Duodenal mucosa (tissue), 2 donors: Measurements from ENCODE around the gene NPHP4.

Source experiments
- H3K27ac ChIP-seq: one replicate; pipeline ENCODE4 v1.7.0; 2013; ENCODE audit warnings: low read depth, low read length
- H3K27me3 ChIP-seq, 2 donors: one replicate each; pipeline ENCODE4 v1.7.0; 2013; ENCODE audit warnings: low read length in 2 of 2, control low read depth in 1 of 2; ENCODE audit not compliant: insufficient read depth in 2 of 2, control insufficient read depth in 1 of 2
- H3K36me3 ChIP-seq, 2 donors: one replicate each; pipeline ENCODE4 v1.7.0; 2013; ENCODE audit warnings: low read length in 2 of 2, control low read depth in 1 of 2; ENCODE audit not compliant: insufficient read depth in 2 of 2, control insufficient read depth in 1 of 2
- H3K4me1 ChIP-seq, 2 donors: one replicate each; pipeline ENCODE4 v1.7.0; 2013; ENCODE audit warnings: low read length in 2 of 2, control low read depth in 1 of 2; ENCODE audit not compliant: insufficient read depth in 2 of 2, control insufficient read depth in 1 of 2
- H3K4me3 ChIP-seq, 2 donors: one replicate each; pipeline ENCODE4 v1.7.0; 2013; ENCODE audit warnings: low read length in 2 of 2, low read depth in 1 of 2
- H3K9ac ChIP-seq, 2 donors: one replicate each; pipeline ENCODE4 v1.7.0; 2013; ENCODE audit warnings: low read length in 2 of 2, low read depth in 1 of 2
- H3K9me3 ChIP-seq, 2 donors: one replicate each; pipeline ENCODE4 v1.7.0; 2013; ENCODE audit warnings: low read length in 2 of 2, control low read depth in 1 of 2; ENCODE audit not compliant: control insufficient read depth in 1 of 2

Gene NPHP4

GRCh38 chr1:5989731-5990271, 2.4 kb downstream of the NPHP4 start:
- Histone ChIP-seq H3K36me3 (peaks cover 0 to 2% of the 10 kb centered on the region in 2 donors), H3K9ac (no peak overlapping the region), H3K27me3 (peaks cover 11 to 13% of the 10 kb centered on the region in 2 donors), H3K27ac (no peak overlapping the region), H3K4me1 (peaks cover 13 to 22% of the 10 kb centered on the region in 2 donors), H3K9me3 (no peaks in the 10 kb centered on the region), H3K4me3 (no peak overlapping the region)

- peaks cover 0 to 6% of the 10 kb centered on the region in 2 donors for H3K36me3 ChIP-seq
- no peak overlapping the region for H3K4me3 ChIP-seq
- H3K9me3 ChIP-seq: no peaks in the 10 kb centered on the region
- peaks cover 13 to 17% of the 10 kb centered on the region in 2 donors for H3K4me1 ChIP-seq
- H3K27me3 ChIP-seq: peaks cover 10 to 11% of the 10 kb centered on the region in 2 donors
- H3K27ac ChIP-seq: no peak overlapping the region
- no peak overlapping the region for H3K9ac ChIP-seq
Observed at GRCh38 chr1:5989286-5989605, 3.0 kb downstream of the NPHP4 start.

GRCh38 chr1:5988596-5989285, 3.5 kb downstream of the NPHP4 start:
- peaks cover 13% of the 10 kb centered on the region in 2 donors for H3K4me1 ChIP-seq
- no peaks in the 10 kb centered on the region for H3K9me3 ChIP-seq
- H3K9ac ChIP-seq: no peak overlapping the region
- no peak overlapping the region for H3K27ac ChIP-seq
- no peak overlapping the region for H3K4me3 ChIP-seq
- peaks cover 5 to 6% of the 10 kb centered on the region in 2 donors for H3K27me3 ChIP-seq
- peaks cover under 1 to 6% of the 10 kb centered on the region in 2 donors for H3K36me3 ChIP-seq

DNA sequence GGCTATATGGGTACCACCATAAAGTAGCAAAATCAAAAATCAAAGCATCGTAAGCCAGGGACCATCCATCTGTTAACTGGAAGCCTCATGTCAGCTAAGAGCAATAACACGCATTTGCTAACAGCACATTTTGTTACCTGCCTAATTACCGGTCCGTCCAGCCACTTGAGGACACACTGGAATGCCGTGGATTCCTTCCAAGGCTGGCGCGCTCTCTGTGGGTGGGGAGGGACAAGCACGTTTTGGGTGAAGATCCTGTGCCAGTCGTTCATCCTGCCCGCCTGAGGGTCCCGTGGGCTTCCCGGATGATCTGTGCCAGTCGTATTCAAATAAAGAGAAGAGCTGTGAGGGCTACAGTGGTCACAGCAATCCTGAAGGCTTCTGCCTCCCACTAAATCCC, 6.2 kb downstream of the NPHP4 start:
- peaks cover 5 to 10% of the 10 kb centered on the region in 2 donors for H3K36me3 ChIP-seq
- H3K4me3 ChIP-seq: no peak overlapping the region
- H3K27me3 ChIP-seq: no peaks in the 10 kb centered on the region
- no peak overlapping the region for H3K9ac ChIP-seq
- H3K4me1 ChIP-seq: peaks cover 3 to 4% of the 10 kb centered on the region in 2 donors
- no peaks in the 10 kb centered on the region for H3K9me3 ChIP-seq
- no peak overlapping the region for H3K27ac ChIP-seq

GRCh38 chr1:5985250-5985649, 7.0 kb downstream of the NPHP4 start:
- Histone ChIP-seq H3K27me3 (no peaks in the 10 kb centered on the region), H3K9me3 (no peaks in the 10 kb centered on the region), H3K4me1 (no peaks in the 10 kb centered on the region), H3K9ac (no peak overlapping the region), H3K4me3 (no peak overlapping the region), H3K36me3 (peaks cover 5 to 10% of the 10 kb centered on the region in 2 donors), H3K27ac (no peak overlapping the region)

DNA sequence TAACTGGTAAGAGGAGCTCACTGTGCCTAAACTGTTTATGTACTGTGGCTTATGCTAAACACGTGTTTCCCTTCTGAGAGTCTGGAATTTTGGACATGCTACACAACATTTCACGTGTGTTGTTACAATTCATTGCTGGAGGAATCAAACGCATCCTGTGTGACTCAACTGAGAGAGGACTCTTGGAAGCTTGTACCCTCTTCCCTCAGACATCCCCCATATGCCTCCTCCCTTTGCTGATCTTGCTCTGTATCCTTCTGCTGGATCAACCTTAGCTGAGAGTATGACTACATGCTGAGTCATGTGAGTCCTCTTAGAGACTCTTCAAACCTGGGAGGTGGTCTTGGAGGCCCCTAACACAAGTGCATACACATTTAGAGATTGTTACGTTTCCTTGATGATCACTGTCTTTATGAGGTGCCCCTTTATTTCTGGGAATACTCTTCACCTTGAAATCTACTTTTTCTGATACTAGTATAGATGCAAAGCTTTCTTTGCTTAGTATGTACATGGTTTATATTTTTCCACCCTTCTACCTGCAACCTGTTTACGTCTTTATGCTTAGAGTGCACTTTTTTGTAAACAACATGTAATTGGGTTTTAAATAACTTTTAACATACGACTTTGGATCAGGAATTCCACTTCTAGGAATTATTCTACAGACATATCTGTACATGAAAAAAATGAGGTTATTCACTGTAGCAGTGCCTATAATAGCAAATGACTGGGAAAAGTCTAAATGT, 8.7 kb downstream of the NPHP4 start:
- Histone ChIP-seq H3K9me3 (no peaks in the 10 kb centered on the region), H3K4me1 (no peaks in the 10 kb centered on the region), H3K9ac (no peak overlapping the region), H3K27ac (no peak overlapping the region), H3K27me3 (no peaks in the 10 kb centered on the region), H3K36me3 (peaks cover 5 to 10% of the 10 kb centered on the region in 2 donors), H3K4me3 (no peak overlapping the region)

- no peaks in the 10 kb centered on the region for H3K9me3 ChIP-seq
- no peaks in the 10 kb centered on the region for H3K4me1 ChIP-seq
- H3K9ac ChIP-seq: no peak overlapping the region
- no peak overlapping the region for H3K27ac ChIP-seq
- H3K4me3 ChIP-seq: no peak overlapping the region
- no peaks in the 10 kb centered on the region for H3K27me3 ChIP-seq
- H3K36me3 ChIP-seq: peaks cover 5 to 10% of the 10 kb centered on the region in 2 donors
Observed at GRCh38 chr1:5982868-5983267, 9.4 kb downstream of the NPHP4 start.

DNA sequence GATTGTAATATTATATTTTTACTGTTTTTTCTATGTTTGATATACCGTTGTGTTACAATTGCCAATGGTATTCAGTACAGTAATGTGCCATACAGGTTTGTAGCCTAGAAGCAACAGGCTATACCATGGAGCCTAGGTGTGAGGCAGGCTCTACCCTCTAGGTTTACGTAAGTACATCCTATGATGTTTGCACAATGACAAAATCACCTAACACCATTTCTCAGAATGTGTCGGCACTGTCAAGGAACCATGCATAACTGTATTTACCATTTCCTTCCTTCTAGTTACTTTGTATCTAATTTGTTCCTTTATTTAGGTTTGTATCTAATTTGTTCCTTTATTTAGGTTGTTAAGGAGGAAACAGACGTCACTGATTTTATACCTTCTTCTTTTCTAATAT, 9.9 kb downstream of the NPHP4 start:
- Histone ChIP-seq H3K36me3 (peaks cover 5 to 10% of the 10 kb centered on the region in 2 donors), H3K9me3 (no peaks in the 10 kb centered on the region), H3K27ac (no peak overlapping the region), H3K9ac (no peak overlapping the region), H3K4me3 (no peak overlapping the region), H3K27me3 (no peaks in the 10 kb centered on the region), H3K4me1 (no peaks in the 10 kb centered on the region)

DNA sequence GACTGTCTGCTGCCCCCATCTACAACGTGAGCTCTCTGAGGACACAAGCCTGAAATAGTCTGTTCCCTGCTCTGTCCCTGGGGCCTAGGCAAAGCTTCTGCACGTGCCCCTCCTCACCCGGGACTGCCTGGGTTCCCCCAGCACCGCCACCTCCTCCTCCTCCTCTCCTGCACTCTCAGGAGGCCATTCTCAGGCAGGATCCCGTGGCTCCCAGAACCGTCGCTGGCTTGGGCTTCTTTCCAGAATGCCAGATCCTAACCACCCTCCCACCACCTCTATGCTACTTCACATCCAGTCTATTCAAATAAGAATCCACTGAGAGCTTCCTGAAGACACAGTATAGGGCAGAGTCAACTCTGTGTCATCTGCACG, 11.2 kb downstream of the NPHP4 start:
- H3K4me1 ChIP-seq: no peaks in the 10 kb centered on the region
- no peaks in the 10 kb centered on the region for H3K27me3 ChIP-seq
- H3K9ac ChIP-seq: no peak overlapping the region
- H3K36me3 ChIP-seq: peaks cover 5 to 16% of the 10 kb centered on the region in 2 donors
- no peaks in the 10 kb centered on the region for H3K9me3 ChIP-seq
- H3K4me3 ChIP-seq: no peak overlapping the region
- no peak overlapping the region for H3K27ac ChIP-seq

GRCh38 chr1:5980314-5981008, 11.8 kb downstream of the NPHP4 start:
- Histone ChIP-seq H3K27me3 (no peaks in the 10 kb centered on the region), H3K4me3 (no peak overlapping the region), H3K36me3 (peaks cover 5 to 18% of the 10 kb centered on the region in 2 donors), H3K9me3 (no peaks in the 10 kb centered on the region), H3K9ac (no peak overlapping the region), H3K4me1 (no peaks in the 10 kb centered on the region), H3K27ac (no peak overlapping the region)
